ENCODE results near the gene CES2. TPM values are rescaled to one million over a fixed set of nuclear protein-coding genes. Genes with fewer than 3 reads are reported as not detected.

Gene CES2
- polyA plus RNA-seq, 1 of the 3 experiments (the other 2 are of a cell fraction): 33.1 TPM

- H3K27ac ChIP-seq (ENCODE audit: low read depth in 2 of 2, low read length in 1 of 2): peak overlapping the region in 1 of 2 experiments; percentile 71; a peak in 2 of 4 replicates
- WGBS (ENCODE audit: low lambda C conversion rate): 90% methylated on average over 2 of the region's 3 CpGs
- TF ChIP-seq TEAD4 (IDR thresholded peaks at IDR 0.05; ENCODE audit: borderline replicate concordance, insufficient read depth) (peak; percentile 48; the same call in 1 of the 2 replicates), RCOR1 (IDR thresholded peaks at IDR 0.05; ENCODE audit: low read length) (no peak), GABPA (IDR thresholded peaks at IDR 0.05; ENCODE audit: low read depth) (no peak), USF1 (IDR thresholded peaks at IDR 0.05; ENCODE audit: borderline replicate concordance, low read depth) (no peak), EZH2phosphoT487 (IDR thresholded peaks at IDR 0.05; ENCODE audit: borderline replicate concordance, low read depth) (no peak), PBX3 (IDR thresholded peaks at IDR 0.05) (peak; percentile 53), ZBTB33 (IDR thresholded peaks at IDR 0.05; ENCODE audit: borderline replicate concordance, low read depth) (no peak), RFX5 (IDR thresholded peaks at IDR 0.05; ENCODE audit: low read length) (no peak), MEF2A (IDR thresholded peaks at IDR 0.05; ENCODE audit: borderline replicate concordance, low read depth) (no peak), MXI1 (IDR thresholded peaks at IDR 0.05; ENCODE audit: low read depth, low read length) (no peak), SIN3A (IDR thresholded peaks at IDR 0.05; ENCODE audit: borderline replicate concordance, low read depth, low read length) (no peak), FOSL2 (IDR thresholded peaks at IDR 0.05; ENCODE audit: borderline replicate concordance, low read depth) (peak; percentile 26; the same call in 1 of the 2 replicates), MAX (IDR thresholded peaks at IDR 0.05; ENCODE audit: low read depth) (0 out of 2 replicates have a peak, but pooled peaks have one; percentile 8), CHD2 (IDR thresholded peaks at IDR 0.05; ENCODE audit: low read length, partially characterized antibody) (no peak), TCF12 (IDR thresholded peaks at IDR 0.05) (peak; percentile 75), NRF1 (IDR thresholded peaks at IDR 0.05; ENCODE audit: low read depth, low read length) (no peak), YY1 (IDR thresholded peaks at IDR 0.05; ENCODE audit: low read depth) (no peak), FOXM1 (IDR thresholded peaks at IDR 0.05; ENCODE audit: low read depth) (no peak), ELF1 (IDR thresholded peaks at IDR 0.05) (no peak), TAF1 (IDR thresholded peaks at IDR 0.05; ENCODE audit: borderline replicate concordance, low read depth, low read length) (no peak), RXRA (IDR thresholded peaks at IDR 0.05; ENCODE audit: borderline replicate concordance, low read depth) (peak; percentile 79; the same call in 1 of the 2 replicates), RAD21 (IDR thresholded peaks at IDR 0.05; ENCODE audit: low read length) (no peak), IRF3 (IDR thresholded peaks at IDR 0.05; ENCODE audit: low read depth, low read length) (no peak), USF2 (IDR thresholded peaks at IDR 0.05; ENCODE audit: borderline replicate concordance, low read depth, low read length) (no peak), NFIC (IDR thresholded peaks at IDR 0.05; ENCODE audit: borderline replicate concordance) (peak; percentile 65), POLR2AphosphoS5 (IDR thresholded peaks at IDR 0.05; ENCODE audit: low read depth, low read length) (peak; percentile 26; the same call in 1 of the 2 replicates), SMC3 (IDR thresholded peaks at IDR 0.05; ENCODE audit: low read depth, low read length) (no peak)
Observed at GRCh38 chr16:66926961-66927436, 8.3 kb upstream of the CES2 start.

More at GRCh38 chr16:66926961-66927436, 8.3 kb upstream of the CES2 start:
- ChIA-PET POLR2A (no interaction called here), CTCF (interaction anchor here (1.4 to 13.6 kb wide), 5 partner anchors 9 to 45 kb away, joined by 6 to 174 read pairs (median 8); partner anchors contain the start of gene CDH16)
- H3K9me3 ChIP-seq: no peaks in the 10 kb centered on the region
- H2AFZ ChIP-seq (ENCODE audit: low read depth): no peak overlapping the region
- peaks cover 0 to 2% of the 10 kb centered on the region in 2 experiments for H3K36me3 ChIP-seq (replicated peaks in 1 of 2; ENCODE audit: control insufficient read depth in 1 of 2, insufficient read depth in 2 of 2, low read length in 1 of 2)
- peak overlapping the region; percentile 12; the same call in 1 of the 2 replicates for H3K4me2 ChIP-seq
- no peaks in the 10 kb centered on the region for H3K27me3 ChIP-seq (ENCODE audit: insufficient read depth)
- no peaks in the 10 kb centered on the region for H4K20me1 ChIP-seq (ENCODE audit: insufficient read depth)
- H3K79me2 ChIP-seq (ENCODE audit: insufficient read depth): no peaks in the 10 kb centered on the region
- H3K9ac ChIP-seq: peak overlapping the region; percentile 25; the same call in 1 of the 2 replicates
- H3K4me3 ChIP-seq (ENCODE audit: low read depth in 2 of 2, low read length in 1 of 2): no peak overlapping the region
- peaks cover 4 to 13% of the 10 kb centered on the region in 2 experiments; a peak in 3 of 4 replicates for H3K4me1 ChIP-seq (ENCODE audit: control insufficient read depth in 1 of 2, insufficient read depth in 2 of 2, low read depth in 1 of 2, low read length in 1 of 2)
- H3K9me2 ChIP-seq: no peaks in the 10 kb centered on the region
- DNase-seq: no peak
- peaks cover 18% of the 10 kb centered on the region for H3F3A ChIP-seq (replicated peaks; ENCODE audit: insufficient read depth)

Data from SK-N-SH (cell line).